ENCODE data around the gene SCN8A. TPM values are rescaled to one million over a fixed set of nuclear protein-coding genes. Genes with fewer than 3 reads are reported as not detected.

The SCN8A gene
- polyA plus RNA-seq, 2 of the 4 experiments (the other 2 are of a cell fraction), result 1.8 to 4.8 TPM

GRCh38 chr12:51837286-51837685, 246.3 kb downstream of the SCN8A start:
- TF ChIP-seq PHF8 (IDR thresholded peaks at IDR 0.05; ENCODE audit: borderline replicate concordance, low read depth), result no peak
- TF ChIP-seq, protein P1, sequence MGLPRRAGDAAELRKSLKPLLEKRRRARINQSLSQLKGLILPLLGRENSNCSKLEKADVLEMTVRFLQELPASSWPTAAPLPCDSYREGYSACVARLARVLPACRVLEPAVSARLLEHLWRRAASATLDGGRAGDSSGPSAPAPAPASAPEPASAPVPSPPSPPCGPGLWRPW (IDR thresholded peaks at IDR 0.05), result no peak
- no peak for TF ChIP-seq JUN (IDR thresholded peaks at IDR 0.05)
- TF ChIP-seq, protein P2, sequence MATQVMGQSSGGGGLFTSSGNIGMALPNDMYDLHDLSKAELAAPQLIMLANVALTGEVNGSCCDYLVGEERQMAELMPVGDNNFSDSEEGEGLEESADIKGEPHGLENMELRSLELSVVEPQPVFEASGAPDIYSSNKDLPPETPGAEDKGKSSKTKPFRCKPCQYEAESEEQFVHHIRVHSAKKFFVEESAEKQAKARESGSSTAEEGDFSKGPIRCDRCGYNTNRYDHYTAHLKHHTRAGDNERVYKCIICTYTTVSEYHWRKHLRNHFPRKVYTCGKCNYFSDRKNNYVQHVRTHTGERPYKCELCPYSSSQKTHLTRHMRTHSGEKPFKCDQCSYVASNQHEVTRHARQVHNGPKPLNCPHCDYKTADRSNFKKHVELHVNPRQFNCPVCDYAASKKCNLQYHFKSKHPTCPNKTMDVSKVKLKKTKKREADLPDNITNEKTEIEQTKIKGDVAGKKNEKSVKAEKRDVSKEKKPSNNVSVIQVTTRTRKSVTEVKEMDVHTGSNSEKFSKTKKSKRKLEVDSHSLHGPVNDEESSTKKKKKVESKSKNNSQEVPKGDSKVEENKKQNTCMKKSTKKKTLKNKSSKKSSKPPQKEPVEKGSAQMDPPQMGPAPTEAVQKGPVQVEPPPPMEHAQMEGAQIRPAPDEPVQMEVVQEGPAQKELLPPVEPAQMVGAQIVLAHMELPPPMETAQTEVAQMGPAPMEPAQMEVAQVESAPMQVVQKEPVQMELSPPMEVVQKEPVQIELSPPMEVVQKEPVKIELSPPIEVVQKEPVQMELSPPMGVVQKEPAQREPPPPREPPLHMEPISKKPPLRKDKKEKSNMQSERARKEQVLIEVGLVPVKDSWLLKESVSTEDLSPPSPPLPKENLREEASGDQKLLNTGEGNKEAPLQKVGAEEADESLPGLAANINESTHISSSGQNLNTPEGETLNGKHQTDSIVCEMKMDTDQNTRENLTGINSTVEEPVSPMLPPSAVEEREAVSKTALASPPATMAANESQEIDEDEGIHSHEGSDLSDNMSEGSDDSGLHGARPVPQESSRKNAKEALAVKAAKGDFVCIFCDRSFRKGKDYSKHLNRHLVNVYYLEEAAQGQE (IDR thresholded peaks at IDR 0.05), result no peak
- TF ChIP-seq, protein P3, sequence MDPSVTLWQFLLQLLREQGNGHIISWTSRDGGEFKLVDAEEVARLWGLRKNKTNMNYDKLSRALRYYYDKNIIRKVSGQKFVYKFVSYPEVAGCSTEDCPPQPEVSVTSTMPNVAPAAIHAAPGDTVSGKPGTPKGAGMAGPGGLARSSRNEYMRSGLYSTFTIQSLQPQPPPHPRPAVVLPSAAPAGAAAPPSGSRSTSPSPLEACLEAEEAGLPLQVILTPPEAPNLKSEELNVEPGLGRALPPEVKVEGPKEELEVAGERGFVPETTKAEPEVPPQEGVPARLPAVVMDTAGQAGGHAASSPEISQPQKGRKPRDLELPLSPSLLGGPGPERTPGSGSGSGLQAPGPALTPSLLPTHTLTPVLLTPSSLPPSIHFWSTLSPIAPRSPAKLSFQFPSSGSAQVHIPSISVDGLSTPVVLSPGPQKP (IDR thresholded peaks at IDR 0.05; ENCODE audit: low read depth, low read length), result no peak
- no peak for TF ChIP-seq CHD2 (IDR thresholded peaks at IDR 0.05; ENCODE audit: low read length, partially characterized antibody)
- no peak for TF ChIP-seq CBX2 (IDR thresholded peaks at IDR 0.05; ENCODE audit: borderline replicate concordance, low read depth)
- TF ChIP-seq RNF2 (IDR thresholded peaks at IDR 0.05; ENCODE audit: borderline replicate concordance, low read depth), result no peak
- no peak for TF ChIP-seq HOXB13 (CRISPR knock-in tag; IDR thresholded peaks at IDR 0.05; ENCODE audit: low read depth)
- no peak for TF ChIP-seq ZC3H11A (IDR thresholded peaks at IDR 0.05)
- no peak for TF ChIP-seq CEBPB (IDR thresholded peaks at IDR 0.05)
- no peak for TF ChIP-seq RCOR1 (IDR thresholded peaks at IDR 0.05; ENCODE audit: low read depth, low read length)
- TF ChIP-seq HOXA7 (CRISPR knock-in tag; IDR thresholded peaks at IDR 0.05), result no peak
- no peak for TF ChIP-seq KDM5A (IDR thresholded peaks at IDR 0.05)
- TF ChIP-seq, protein P4, sequence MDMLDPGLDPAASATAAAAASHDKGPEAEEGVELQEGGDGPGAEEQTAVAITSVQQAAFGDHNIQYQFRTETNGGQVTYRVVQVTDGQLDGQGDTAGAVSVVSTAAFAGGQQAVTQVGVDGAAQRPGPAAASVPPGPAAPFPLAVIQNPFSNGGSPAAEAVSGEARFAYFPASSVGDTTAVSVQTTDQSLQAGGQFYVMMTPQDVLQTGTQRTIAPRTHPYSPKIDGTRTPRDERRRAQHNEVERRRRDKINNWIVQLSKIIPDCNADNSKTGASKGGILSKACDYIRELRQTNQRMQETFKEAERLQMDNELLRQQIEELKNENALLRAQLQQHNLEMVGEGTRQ (IDR thresholded peaks at IDR 0.05), result no peak
- no peak for TF ChIP-seq HEYL (CRISPR knock-in tag; IDR thresholded peaks at IDR 0.05)
- no peak for TF ChIP-seq MAFK (IDR thresholded peaks at IDR 0.05; ENCODE audit: partially characterized antibody)
- TF ChIP-seq SREBF2 (IDR thresholded peaks at IDR 0.05), result no peak
- no peak for TF ChIP-seq POLR2AphosphoS2 (conservative IDR thresholded peaks at IDR 0.05; ENCODE audit: low read length)
- 58% methylated on average over 7 of the region's 7 CpGs for WGBS (ENCODE audit: missing lambda C conversion rate)
- POLR2A ChIA-PET, result interaction anchor here (1.9 kb wide), 1 partner anchor 17 kb away, joined by 9 read pairs; no protein-coding TSS in a partner anchor
- no peak overlapping the region for H3K4me2 ChIP-seq
- CTCF ChIA-PET, result interaction anchor here (0.9 to 3.7 kb wide), 4 partner anchors 13 to 305 kb away, joined by 3 to 18 read pairs (median 5); no protein-coding TSS in a partner anchor
- no peak overlapping the region for H3K4me3 ChIP-seq
- no peaks in the 10 kb centered on the region for H3K9me3 ChIP-seq
- FAIRE-seq, result no peak
- ATAC-seq, result no peak
- no peak for DNase-seq (ENCODE audit: low read depth in 1 of 2, low spot score in 1 of 2)
- no peak overlapping the region for H3K27ac ChIP-seq
- no peaks in the 10 kb centered on the region for H3K4me1 ChIP-seq

DNA sequence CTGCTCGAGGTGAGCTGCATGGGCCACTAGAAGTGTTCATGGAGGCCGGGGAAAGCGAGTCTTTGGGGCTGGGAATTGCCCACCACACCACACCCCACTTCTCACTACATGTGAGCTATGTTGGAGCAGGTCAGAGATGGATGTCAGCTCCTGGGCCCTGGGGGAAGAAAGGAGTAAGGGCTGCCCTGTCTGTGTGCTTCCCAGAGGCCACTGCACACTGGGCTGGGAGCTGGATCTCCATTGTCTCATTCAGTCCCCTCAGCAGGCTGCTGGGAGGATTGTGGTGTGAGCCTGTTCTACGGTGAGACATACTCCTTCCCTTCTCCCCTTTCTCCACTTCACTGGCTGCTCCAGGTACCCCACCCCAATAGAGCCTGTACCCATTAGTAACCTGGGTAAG, 247.0 kb downstream of the SCN8A start:
- Histone ChIP-seq H3K4me2 (no peak overlapping the region), H3K27ac (no peak overlapping the region), H3K9me3 (no peaks in the 10 kb centered on the region), H3K4me3 (no peak overlapping the region), H3K4me1 (no peaks in the 10 kb centered on the region)
- DNase-seq (ENCODE audit: low read depth in 1 of 2, low spot score in 1 of 2) (no peak), ATAC-seq (peak; percentile 31 to 45; a peak in 3 of 6 replicates), FAIRE-seq (no peak)
- TF ChIP-seq HEYL (CRISPR knock-in tag; IDR thresholded peaks at IDR 0.05) (no peak), EP300 (IDR thresholded peaks at IDR 0.05) (no peak), HOXA7 (CRISPR knock-in tag; IDR thresholded peaks at IDR 0.05) (no peak), ZNF302 (CRISPR knock-in tag; IDR thresholded peaks at IDR 0.05) (no peak), ZSCAN20 (CRISPR knock-in tag; IDR thresholded peaks at IDR 0.05) (no peak), MAZ (IDR thresholded peaks at IDR 0.05; ENCODE audit: borderline replicate concordance, low read depth, low read length) (no peak), ZC3H11A (IDR thresholded peaks at IDR 0.05) (no peak), CHD2 (IDR thresholded peaks at IDR 0.05; ENCODE audit: low read length, partially characterized antibody) (no peak)
- TF ChIP-seq, protein P3 (IDR thresholded peaks at IDR 0.05; ENCODE audit: low read depth, low read length), result no peak
- ChIA-PET POLR2A (interaction anchor here (1.9 kb wide), 1 partner anchor 18 kb away, joined by 9 read pairs; no protein-coding TSS in a partner anchor), CTCF (interaction anchor here (1.2 to 3.7 kb wide), 3 partner anchors 18 to 306 kb away, joined by 3 to 18 read pairs (median 5); no protein-coding TSS in a partner anchor)
- 45% methylated on average over 4 of the region's 4 CpGs for WGBS (ENCODE audit: missing lambda C conversion rate)

Data from A549 (cell line).